IPS-15b (cell line): ENCODE data around the gene MYRF.

Experiments used
- H3K27me3 ChIP-seq: one replicate; pipeline ENCODE4 v1.6.1; 2013; ENCODE audit warnings: low read length; ENCODE audit not compliant: control insufficient read depth, insufficient read depth
- H3K36me3 ChIP-seq: one replicate; pipeline ENCODE4 v1.6.1; 2013; ENCODE audit warnings: low read length; ENCODE audit not compliant: control insufficient read depth, insufficient read depth
- H3K4me1 ChIP-seq: one replicate; pipeline ENCODE4 v1.6.1; 2013; ENCODE audit warnings: mild to moderate bottlenecking, low read length; ENCODE audit not compliant: control insufficient read depth, insufficient read depth
- H3K4me3 ChIP-seq: one replicate; pipeline ENCODE4 v1.5.1; 2013; ENCODE audit warnings: low read depth, low read length
- H3K9ac ChIP-seq: one replicate; pipeline ENCODE4 v1.6.1; 2013; ENCODE audit warnings: low read depth, mild to moderate bottlenecking, low read length
- H3K9me3 ChIP-seq: one replicate; pipeline ENCODE4 v1.6.1; 2013; ENCODE audit warnings: mild to moderate bottlenecking, low read length; ENCODE audit not compliant: control insufficient read depth, insufficient read depth

Gene MYRF

GRCh38 chr11:61744181-61744580 lies 8.3 kb upstream of the MYRF start:
- Histone ChIP-seq H3K4me1 (peaks cover 6% of the 10 kb centered on the region), H3K9ac (no peak overlapping the region), H3K36me3 (peaks cover 7% of the 10 kb centered on the region), H3K27me3 (peaks cover 2% of the 10 kb centered on the region), H3K4me3 (no peak overlapping the region), H3K9me3 (no peaks in the 10 kb centered on the region)

DNA sequence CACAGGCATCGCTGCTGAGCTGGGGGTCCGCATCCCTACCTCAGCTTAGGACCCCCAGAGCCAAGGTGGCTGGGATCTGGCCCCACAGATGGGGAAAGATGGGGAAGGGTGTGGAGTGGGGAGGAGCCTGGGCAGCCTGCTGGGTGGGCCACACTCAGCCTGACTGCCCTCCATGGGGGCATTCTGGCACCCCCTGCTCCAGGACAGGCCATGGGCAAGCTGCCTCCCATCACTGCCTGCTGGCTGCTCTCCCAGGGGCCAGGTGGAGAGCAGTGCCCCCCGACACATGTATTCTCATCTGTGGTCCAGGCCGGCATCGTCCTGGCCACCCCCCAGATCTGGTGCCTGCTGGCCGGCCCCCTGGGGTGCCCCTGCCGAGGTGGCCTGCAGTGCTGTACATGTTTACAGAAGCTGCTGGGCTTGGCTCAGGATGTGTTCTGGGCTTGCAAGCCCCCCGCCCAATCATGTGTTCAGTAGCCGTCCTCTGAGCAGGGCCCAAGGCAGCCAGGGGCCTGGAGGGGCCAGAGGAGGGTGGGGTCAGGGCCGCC lies 7.8 kb upstream of the MYRF start:
- H3K36me3 ChIP-seq = peaks cover 7% of the 10 kb centered on the region
- H3K9ac ChIP-seq = no peak overlapping the region
- H3K4me3 ChIP-seq = no peak overlapping the region
- peaks cover 9% of the 10 kb centered on the region for H3K4me1 ChIP-seq
- H3K27me3 ChIP-seq = peaks cover 2% of the 10 kb centered on the region
- H3K9me3 ChIP-seq = no peaks in the 10 kb centered on the region

DNA sequence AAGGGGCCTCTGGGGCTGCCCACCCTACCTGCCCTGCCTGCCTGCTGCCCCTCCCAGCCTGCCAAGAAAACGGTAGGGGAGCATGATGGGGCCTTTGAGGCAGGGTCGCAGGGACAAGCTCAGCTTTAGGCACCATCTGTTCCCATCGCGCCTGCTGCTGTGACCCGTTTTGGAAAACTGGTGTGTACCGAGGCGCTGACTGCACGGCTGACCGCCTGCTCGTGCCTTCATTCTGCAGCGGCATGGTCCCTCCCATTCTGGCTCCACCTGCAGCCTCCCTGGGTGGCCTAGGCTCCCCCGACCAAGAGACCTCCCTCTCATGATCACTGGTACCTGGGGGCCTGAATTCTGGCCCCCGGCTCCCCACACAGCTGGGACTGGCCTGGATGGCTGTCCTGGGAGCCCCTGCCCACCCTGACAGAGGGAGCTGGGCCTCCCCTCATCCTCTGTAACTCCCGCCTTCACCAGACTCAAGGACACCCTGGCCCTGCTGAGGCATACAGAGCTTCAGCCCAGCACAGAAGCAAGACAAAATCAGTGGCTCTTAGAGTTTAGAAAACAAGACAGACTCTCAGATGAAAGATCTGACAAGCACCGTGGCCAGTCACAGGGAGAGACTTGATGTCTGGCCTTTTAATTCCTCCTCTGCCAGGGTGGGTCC lies 6.5 kb upstream of the MYRF start:
- peaks cover 7% of the 10 kb centered on the region for H3K36me3 ChIP-seq
- no peak overlapping the region for H3K4me3 ChIP-seq
- H3K4me1 ChIP-seq = peaks cover 12% of the 10 kb centered on the region
- H3K9ac ChIP-seq = no peak overlapping the region
- H3K9me3 ChIP-seq = no peaks in the 10 kb centered on the region
- H3K27me3 ChIP-seq = peaks cover 2% of the 10 kb centered on the region

DNA sequence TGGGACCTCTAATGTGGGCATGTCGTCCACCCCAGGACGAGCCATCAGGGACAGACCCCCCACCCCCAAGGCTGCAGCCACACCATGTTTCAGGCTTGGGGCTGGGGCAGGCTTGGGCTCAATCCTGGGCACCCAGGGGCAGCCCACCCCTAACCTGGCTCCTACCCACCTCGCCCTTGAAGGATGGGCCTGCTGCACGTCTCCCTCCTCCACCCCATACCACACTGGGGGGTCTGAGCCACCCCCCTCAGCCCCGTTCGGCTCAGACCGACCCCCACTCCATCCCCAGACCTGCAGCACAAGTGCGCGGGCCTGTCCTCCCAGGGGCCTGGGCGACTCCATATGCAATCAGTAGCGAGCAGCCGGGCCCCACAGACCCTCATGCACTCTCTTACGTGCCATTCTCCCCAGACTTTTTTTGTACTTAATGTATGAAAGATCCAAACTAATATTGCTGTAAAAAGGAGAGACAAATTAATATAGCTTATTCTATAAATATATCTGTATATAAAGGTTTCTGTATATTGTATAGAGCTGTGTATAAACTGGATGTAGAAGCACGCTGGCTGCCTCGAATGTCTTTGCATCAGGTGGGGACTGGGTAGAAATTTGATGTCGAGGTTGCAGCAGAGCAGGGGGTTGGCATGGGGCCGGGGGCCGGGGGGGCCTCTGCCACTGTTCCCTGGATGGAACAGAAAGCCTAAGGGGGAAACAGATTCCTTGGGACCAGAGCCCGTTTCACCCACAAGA lies 5.8 kb upstream of the MYRF start:
- Histone ChIP-seq H3K9me3 (no peaks in the 10 kb centered on the region), H3K4me3 (no peak overlapping the region), H3K4me1 (peaks cover 12% of the 10 kb centered on the region)

DNA sequence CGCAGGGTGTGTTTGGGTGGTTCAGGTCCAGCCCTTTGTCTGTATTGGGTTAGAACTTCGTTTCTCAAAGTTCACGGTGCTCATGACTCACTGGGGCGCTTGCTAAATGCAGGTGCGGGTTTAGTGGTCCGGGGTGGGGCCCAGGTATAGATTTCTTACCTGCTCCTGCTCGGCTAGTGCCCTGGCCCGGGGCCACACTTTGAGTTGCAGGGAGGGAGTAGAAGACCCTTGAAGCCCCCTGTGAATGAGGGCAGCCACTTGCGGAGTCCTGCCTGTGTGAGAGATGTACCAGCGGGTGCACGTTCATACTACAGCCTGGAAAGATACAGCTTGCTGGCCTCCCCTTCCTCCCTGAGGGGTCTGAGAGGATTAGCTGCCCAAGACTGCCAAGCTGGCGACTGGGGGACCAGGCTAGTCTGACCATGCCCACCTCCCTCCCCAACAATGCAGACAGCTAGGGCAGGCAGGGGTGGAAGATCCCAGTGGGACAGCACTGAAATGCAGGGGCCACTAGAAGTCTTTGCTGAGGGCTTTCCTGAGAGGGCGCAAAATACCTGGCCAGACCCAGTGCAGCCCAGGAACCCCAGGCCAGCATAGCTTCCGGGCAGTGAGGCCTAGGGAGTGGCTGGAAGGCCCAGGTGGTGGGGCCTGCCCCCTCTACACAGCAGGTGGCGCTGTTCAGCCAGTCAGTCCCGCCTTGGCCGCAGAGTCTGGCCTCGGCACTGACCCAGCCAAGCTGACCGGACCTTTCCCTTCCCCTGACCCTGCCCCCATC lies 5.1 kb upstream of the MYRF start:
- H3K27me3 ChIP-seq = peaks cover 9% of the 10 kb centered on the region

More for the DNA sequence above, 5.8 kb upstream of the MYRF start:
- Histone ChIP-seq H3K36me3 (peaks cover 7% of the 10 kb centered on the region), H3K27me3 (peaks cover 5% of the 10 kb centered on the region), H3K9ac (no peak overlapping the region)

GRCh38 chr11:61747967-61748285 lies 4.5 kb upstream of the MYRF start:
- no peaks in the 10 kb centered on the region for H3K9me3 ChIP-seq
- no peak overlapping the region for H3K4me3 ChIP-seq
- peaks cover 13% of the 10 kb centered on the region for H3K4me1 ChIP-seq
- no peak overlapping the region for H3K9ac ChIP-seq
- H3K27me3 ChIP-seq = peaks cover 11% of the 10 kb centered on the region
- peaks cover 4% of the 10 kb centered on the region for H3K36me3 ChIP-seq

More for the DNA sequence above, 5.1 kb upstream of the MYRF start:
- Histone ChIP-seq H3K9me3 (no peaks in the 10 kb centered on the region), H3K4me3 (no peak overlapping the region), H3K9ac (no peak overlapping the region), H3K36me3 (peaks cover 4% of the 10 kb centered on the region), H3K4me1 (peaks cover 12% of the 10 kb centered on the region)

DNA sequence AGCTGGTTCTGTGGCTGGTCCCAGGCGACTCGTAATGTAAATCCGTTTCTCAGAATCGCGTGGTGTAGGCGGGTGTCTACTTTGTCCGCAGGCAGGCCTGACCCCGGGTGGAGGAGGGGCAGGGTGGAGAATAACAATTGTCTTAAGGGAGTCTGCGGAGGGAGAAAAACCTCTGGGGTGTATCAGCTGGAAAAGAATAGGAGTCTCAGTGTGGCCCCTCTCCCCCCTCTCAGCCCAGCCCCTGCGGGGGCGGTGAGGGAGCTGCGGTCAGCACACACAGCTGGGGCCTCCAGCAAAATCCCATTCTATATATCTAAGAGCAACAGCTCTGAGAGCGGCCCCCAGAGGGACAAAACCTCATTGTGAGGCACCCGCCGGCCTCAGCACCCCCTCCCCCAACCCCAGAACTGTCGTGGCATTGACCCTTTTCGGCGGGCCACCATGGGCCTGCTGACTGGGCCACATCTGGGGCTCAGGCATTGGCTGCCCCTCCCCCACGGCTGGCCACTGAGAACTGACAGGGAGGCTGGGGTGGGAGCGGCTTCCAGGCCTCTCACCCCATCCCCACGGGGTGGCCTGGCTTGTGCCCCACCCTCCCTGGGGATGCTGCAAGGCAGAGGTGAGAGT lies 2.7 kb upstream of the MYRF start:
- Histone ChIP-seq H3K4me1 (peaks cover 14% of the 10 kb centered on the region), H3K4me3 (no peak overlapping the region), H3K9me3 (no peaks in the 10 kb centered on the region), H3K27me3 (peaks cover 23% of the 10 kb centered on the region), H3K36me3 (no peaks in the 10 kb centered on the region), H3K9ac (no peak overlapping the region)

DNA sequence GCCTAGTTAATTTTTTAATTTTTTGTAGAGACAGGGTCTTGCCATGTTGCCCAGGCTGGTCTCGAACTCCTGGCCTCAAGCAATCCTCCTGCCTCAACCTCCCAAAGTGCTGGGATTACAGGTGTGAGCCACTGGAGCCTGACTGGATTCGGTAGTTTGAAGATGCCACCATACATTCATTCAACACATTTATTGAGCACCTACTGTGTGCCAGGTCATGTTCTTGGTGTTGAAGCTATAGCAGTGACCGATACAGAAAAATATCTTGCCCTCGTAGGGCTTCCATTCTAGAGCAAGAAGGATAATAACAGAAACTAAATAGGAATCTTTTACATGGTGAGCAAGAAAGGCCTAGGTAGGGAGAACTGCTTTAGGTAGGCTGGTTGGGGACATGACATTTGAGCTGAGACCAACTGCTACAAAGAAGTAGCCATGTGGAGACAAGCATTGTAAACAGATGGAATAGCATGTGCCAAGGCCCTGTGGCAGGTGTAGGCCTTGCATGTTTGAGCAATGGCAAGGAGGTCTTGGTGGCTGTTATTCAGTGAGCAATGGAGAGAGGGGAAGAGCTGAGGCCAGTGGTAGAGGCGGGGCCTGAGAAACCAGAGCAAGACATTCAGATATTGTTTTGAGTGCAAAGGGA lies 1.7 kb upstream of the MYRF start:
- H3K36me3 ChIP-seq = no peaks in the 10 kb centered on the region
- peaks cover 23% of the 10 kb centered on the region for H3K27me3 ChIP-seq
- H3K9me3 ChIP-seq = no peaks in the 10 kb centered on the region
- H3K4me1 ChIP-seq = peaks cover 14% of the 10 kb centered on the region
- H3K9ac ChIP-seq = no peak overlapping the region
- H3K4me3 ChIP-seq = no peak overlapping the region

- no peak overlapping the region for H3K9ac ChIP-seq
- H3K4me1 ChIP-seq = peaks cover 14% of the 10 kb centered on the region
- H3K4me3 ChIP-seq = no peak overlapping the region
- H3K27me3 ChIP-seq = peaks cover 23% of the 10 kb centered on the region
- no peaks in the 10 kb centered on the region for H3K9me3 ChIP-seq
- H3K36me3 ChIP-seq = no peaks in the 10 kb centered on the region
These were observed 1.1 kb upstream of the MYRF start for GRCh38 chr11:61751384-61751783.

DNA sequence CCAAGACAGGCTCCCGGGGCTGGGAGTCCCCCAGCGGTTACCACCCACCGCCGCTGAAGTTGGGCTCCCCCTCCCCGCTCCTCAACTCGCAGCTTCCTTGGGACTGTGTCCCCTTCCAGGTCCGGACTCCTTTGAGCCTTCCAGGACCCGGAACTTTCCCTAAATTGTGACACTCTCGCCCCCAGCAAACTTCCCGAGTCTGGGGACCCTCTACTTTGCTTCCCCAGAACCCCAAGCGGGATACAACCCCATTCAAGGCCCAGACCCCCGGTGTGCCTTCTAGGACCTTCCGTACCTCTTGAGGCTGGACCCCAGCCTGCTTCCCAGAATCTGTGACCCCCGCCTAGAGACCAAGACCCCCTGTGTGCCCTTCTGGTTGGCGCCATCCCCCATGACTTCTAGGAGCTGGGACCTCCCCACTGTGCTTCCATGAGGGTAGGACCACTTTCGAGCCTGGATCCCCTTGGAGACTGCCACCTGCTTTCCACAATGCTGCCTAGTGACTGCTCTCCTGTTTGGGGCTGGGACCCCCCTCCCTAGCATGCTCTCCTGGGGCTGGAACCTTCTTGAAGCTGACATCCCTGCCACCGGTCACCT lies 587 bp downstream of the MYRF start:
- H3K9ac ChIP-seq = no peak overlapping the region
- H3K27me3 ChIP-seq = peaks cover 23% of the 10 kb centered on the region
- H3K4me3 ChIP-seq = peak overlapping the region; percentile 53
- peaks cover 11% of the 10 kb centered on the region for H3K4me1 ChIP-seq
- H3K9me3 ChIP-seq = no peaks in the 10 kb centered on the region
- H3K36me3 ChIP-seq = no peaks in the 10 kb centered on the region

DNA sequence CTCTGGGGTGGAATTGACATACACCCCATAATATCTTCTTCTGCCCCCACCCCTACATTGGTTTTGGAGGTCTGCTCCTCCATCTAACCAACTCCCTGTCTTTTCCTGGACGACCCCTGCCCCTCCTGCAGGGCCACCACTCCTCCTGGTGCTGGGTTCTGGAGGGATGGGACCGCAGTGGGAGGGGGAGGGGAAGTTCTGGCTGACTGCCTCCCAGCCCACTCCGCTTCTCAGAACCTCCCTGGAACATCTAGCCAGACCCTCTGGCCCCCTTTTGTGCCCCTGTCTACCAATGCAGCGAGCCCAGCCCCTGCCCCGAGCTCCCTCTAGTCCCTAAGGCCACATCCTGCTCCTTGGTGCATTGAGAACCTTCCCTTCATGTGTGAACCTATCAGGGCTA lies 1.2 kb downstream of the MYRF start:
- Histone ChIP-seq H3K9ac (no peak overlapping the region), H3K4me1 (peaks cover 11% of the 10 kb centered on the region), H3K9me3 (no peaks in the 10 kb centered on the region), H3K36me3 (no peaks in the 10 kb centered on the region), H3K4me3 (no peak overlapping the region), H3K27me3 (peaks cover 21% of the 10 kb centered on the region)
